ENCODE results near the gene C14orf119. TPM values are rescaled to one million over a fixed set of nuclear protein-coding genes. Genes with fewer than 3 reads are reported as not detected.
A peak's percentile ranks its signal among the peaks of the same experiment; 100 is the strongest.

The C14orf119 gene
- total and polyA plus RNA-seq, 3 donors from 2014 or later = 17.7 to 60.8 (median 26.9) TPM

- no peak for DNase-seq
- H3K27me3 ChIP-seq = no peaks in the 10 kb centered on the region
- H3K27ac ChIP-seq = no peak overlapping the region
- TF ChIP-seq POLR2A (IDR thresholded peaks at IDR 0.05) (no peak), CTCF (IDR thresholded peaks at IDR 0.05) (no peak)
- intact Hi-C loops (cut with DNase I; ENCODE audit: low total_unique reads) = no loop called here
- H3K36me3 ChIP-seq (ENCODE audit: low read depth, missing control alignments) = no peaks in the 10 kb centered on the region
- no peak overlapping the region for H3K4me3 ChIP-seq
- H3K9me3 ChIP-seq = no peaks in the 10 kb centered on the region
- H3K4me1 ChIP-seq = peaks cover 10% of the 10 kb centered on the region
- 83 to 89% methylated on average over 2 to 4 of the region's 4 CpGs for WGBS, 2 donors
These were observed 47.5 kb downstream of the C14orf119 start for GRCh38 chr14:23142826-23143225.

DNA sequence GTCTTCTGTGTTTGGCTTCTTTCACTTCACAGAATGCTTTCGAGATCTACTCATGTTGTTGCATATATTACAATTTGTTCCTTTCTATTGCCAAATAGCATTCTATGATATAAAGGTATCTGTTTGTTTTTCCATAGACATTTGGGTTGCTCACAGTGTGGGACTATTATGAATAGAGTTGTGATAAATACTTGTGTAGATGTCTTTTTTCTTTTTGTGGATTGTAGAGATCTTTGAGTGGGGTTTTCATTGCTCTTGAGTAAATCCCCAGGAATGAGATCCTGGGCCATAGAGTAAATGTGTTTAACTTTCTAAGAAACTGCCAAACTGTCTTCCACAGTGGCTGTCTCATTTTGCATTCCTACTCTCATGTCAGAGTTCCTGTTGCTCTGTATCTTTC lies 48.6 kb downstream of the C14orf119 start:
- 32 to 69% methylated on average over 1 of the region's 1 CpG for WGBS, 2 donors
- H3K36me3 ChIP-seq (ENCODE audit: low read depth, missing control alignments) = no peaks in the 10 kb centered on the region
- TF ChIP-seq POLR2A (IDR thresholded peaks at IDR 0.05) (no peak), CTCF (IDR thresholded peaks at IDR 0.05) (no peak)
- DNase-seq = no peak
- no peaks in the 10 kb centered on the region for H3K9me3 ChIP-seq
- no peaks in the 10 kb centered on the region for H3K27me3 ChIP-seq
- intact Hi-C loops (cut with DNase I; ENCODE audit: low total_unique reads) = no loop called here
- H3K27ac ChIP-seq = no peak overlapping the region
- H3K4me3 ChIP-seq = no peak overlapping the region
- peaks cover 21% of the 10 kb centered on the region for H3K4me1 ChIP-seq

DNA sequence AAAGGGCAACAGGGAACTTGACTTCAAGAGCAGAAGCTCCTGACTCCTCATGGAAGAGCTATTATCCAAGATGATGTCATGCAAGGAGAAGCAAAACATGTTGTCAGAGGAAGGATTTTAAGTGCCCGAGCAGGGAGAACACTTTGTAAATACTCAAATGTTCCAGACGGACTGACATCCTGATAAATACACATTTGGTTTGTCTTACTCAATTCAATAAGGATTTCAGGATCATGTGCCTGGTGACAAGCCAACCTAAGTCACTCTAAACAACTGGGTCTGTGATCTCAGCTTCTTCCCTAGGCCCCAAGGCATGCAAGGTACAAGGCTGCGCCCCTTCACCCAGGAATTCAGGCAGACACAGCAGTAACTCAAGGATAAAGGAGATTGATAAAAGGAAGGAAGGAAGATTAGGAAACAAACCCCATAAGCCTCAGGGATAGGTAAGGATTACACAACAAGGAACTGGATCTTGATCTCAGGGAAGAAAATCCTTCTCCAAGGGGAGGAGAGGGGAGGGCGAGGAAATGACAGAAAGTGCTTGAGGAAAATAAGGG lies 50.6 kb downstream of the C14orf119 start:
- DNase-seq = no peak
- 72 to 74% methylated on average over 4 of the region's 4 CpGs for WGBS, 2 donors
- no peaks in the 10 kb centered on the region for H3K36me3 ChIP-seq (ENCODE audit: low read depth, missing control alignments)
- H3K27me3 ChIP-seq = no peaks in the 10 kb centered on the region
- H3K4me1 ChIP-seq = peaks cover 21% of the 10 kb centered on the region
- H3K4me3 ChIP-seq = no peak overlapping the region
- no peaks in the 10 kb centered on the region for H3K9me3 ChIP-seq
- H3K27ac ChIP-seq = peak overlapping the region; percentile 47 to 64
- intact Hi-C loops (cut with DNase I; ENCODE audit: low total_unique reads) = no loop called here
- TF ChIP-seq POLR2A (IDR thresholded peaks at IDR 0.05) (no peak), CTCF (IDR thresholded peaks at IDR 0.05) (no peak)

GRCh38 chr14:23146351-23146910 lies 51.1 kb downstream of the C14orf119 start:
- intact Hi-C loops (cut with DNase I; ENCODE audit: low total_unique reads) = no loop called here
- H3K27ac ChIP-seq = peak overlapping the region; percentile 47 to 64
- no peak for DNase-seq
- H3K4me3 ChIP-seq = no peak overlapping the region
- no peaks in the 10 kb centered on the region for H3K9me3 ChIP-seq
- H3K27me3 ChIP-seq = no peaks in the 10 kb centered on the region
- 83 to 86% methylated on average over 2 of the region's 2 CpGs for WGBS, 2 donors
- peaks cover 26% of the 10 kb centered on the region for H3K4me1 ChIP-seq
- no peaks in the 10 kb centered on the region for H3K36me3 ChIP-seq (ENCODE audit: low read depth, missing control alignments)
- TF ChIP-seq CTCF (IDR thresholded peaks at IDR 0.05) (no peak), POLR2A (IDR thresholded peaks at IDR 0.05) (no peak)

DNA sequence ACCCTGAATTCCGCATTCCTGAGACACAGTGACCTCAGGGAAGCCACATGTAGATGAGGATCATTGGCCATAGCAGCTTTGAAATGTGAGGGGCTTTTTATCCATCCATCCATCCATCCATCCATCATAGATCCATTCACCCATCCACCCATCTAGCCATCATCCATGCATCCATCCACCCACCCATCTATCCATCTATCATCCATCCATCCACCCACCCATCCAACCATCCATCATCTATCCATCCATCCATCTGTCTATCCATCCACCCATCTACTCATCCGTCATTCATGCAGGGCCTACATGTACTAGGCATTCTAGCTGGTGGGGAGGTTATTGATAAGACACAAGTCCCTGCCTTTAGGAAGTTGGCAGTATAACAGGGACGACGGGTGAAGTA lies 51.7 kb downstream of the C14orf119 start:
- Histone ChIP-seq H3K4me1 (peaks cover 32% of the 10 kb centered on the region), H3K27me3 (no peaks in the 10 kb centered on the region), H3K9me3 (no peaks in the 10 kb centered on the region), H3K27ac (no peak overlapping the region), H3K36me3 (ENCODE audit: low read depth, missing control alignments) (no peaks in the 10 kb centered on the region), H3K4me3 (no peak overlapping the region)
- intact Hi-C loops (cut with DNase I; ENCODE audit: low total_unique reads) = no loop called here
- no peak for TF ChIP-seq CTCF (IDR thresholded peaks at IDR 0.05)
- no peak for TF ChIP-seq POLR2A (IDR thresholded peaks at IDR 0.05)
- no peak for DNase-seq
- WGBS, 2 donors = 95 to 96% methylated on average over 4 of the region's 4 CpGs
